ENCODE measurements around the gene TSSK2. TPM values are rescaled to one million over a fixed set of nuclear protein-coding genes. Genes with fewer than 3 reads are reported as not detected.

Gene TSSK2
- total RNA-seq, 2 donors from 2014 or later, result not detected

GRCh38 chr22:19180234-19180633 is 49.1 kb downstream of the TSSK2 start:
- no peaks in the 10 kb centered on the region for H3K27me3 ChIP-seq (ENCODE audit: control insufficient read depth, insufficient read depth, low read length, poor library complexity, severe bottlenecking)
- Mint-ChIP-seq H3K36me3 (ENCODE audit: low read depth) (peaks cover 8% of the 10 kb centered on the region), H3K4me1 (peaks cover 5% of the 10 kb centered on the region), H3K27ac (no peak overlapping the region), H3K4me3 (no peak overlapping the region), H3K9me3 (no peaks in the 10 kb centered on the region), H3K27me3 (ENCODE audit: insufficient read depth) (no peaks in the 10 kb centered on the region)
- no peaks in the 10 kb centered on the region for H3K36me3 ChIP-seq (ENCODE audit: control insufficient read depth, insufficient read depth, low read length)
- 92 to 100% methylated on average over 5 to 9 of the region's 9 CpGs for WGBS, 2 experiments (ENCODE audit: insufficient coverage in 1 of 2, insufficient read length in 1 of 2)
- H3K4me1 ChIP-seq (ENCODE audit: control insufficient read depth, insufficient read depth, low read length), result no peaks in the 10 kb centered on the region
- no peak overlapping the region for H3K27ac ChIP-seq (ENCODE audit: low read depth, low read length)
- H3K4me3 ChIP-seq (ENCODE audit: low read length), result no peak overlapping the region
- no peak overlapping the region for H3K9ac ChIP-seq (ENCODE audit: extremely low read depth, low read length, poor library complexity, severe bottlenecking)
- no peaks in the 10 kb centered on the region for H3K9me3 ChIP-seq (ENCODE audit: control insufficient read depth, low read length)
- no peak for DNase-seq
- no peak for TF ChIP-seq CTCF (conservative IDR thresholded peaks at IDR 0.05)

GRCh38 chr22:19180740-19181410 is 49.8 kb downstream of the TSSK2 start:
- no peak overlapping the region for H3K27ac Mint-ChIP-seq

DNA sequence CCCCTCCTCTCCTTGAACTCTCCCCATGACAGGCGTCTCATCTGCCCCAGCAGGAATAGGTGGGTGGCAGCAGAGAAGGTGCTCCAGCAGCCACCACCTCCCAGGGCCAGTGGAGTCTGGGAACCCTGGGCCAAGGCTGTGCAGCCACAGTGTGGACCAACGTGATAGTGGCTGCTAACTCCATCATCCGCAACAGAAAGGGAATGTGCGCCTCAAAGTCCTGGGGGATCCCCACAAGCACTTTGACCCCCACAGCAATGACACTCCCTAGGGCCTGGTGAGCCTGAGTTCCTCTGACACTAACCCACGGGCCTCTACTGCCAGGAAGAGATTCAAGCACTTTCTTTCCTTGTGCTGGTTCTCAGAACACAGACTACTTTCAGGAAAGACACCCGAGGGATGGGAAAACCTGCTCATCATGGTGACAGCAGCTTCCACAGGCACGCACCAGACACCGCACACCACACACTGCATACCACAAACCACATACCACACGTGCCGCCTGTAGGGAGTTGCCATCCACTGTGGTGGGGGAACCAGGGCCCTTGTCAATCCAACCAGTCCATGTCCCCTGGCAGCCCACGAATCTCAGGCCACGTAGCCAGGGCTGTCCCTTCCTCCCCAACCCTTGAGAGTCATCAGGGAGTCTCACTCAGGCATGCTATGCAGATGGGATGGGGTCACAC is 50.8 kb downstream of the TSSK2 start:
- H3K27me3 ChIP-seq (ENCODE audit: control insufficient read depth, insufficient read depth, low read length, poor library complexity, severe bottlenecking), result no peaks in the 10 kb centered on the region
- no peaks in the 10 kb centered on the region for H3K9me3 ChIP-seq (ENCODE audit: control insufficient read depth, low read length)
- no peak overlapping the region for H3K4me3 ChIP-seq (ENCODE audit: low read length)
- H3K27ac ChIP-seq (ENCODE audit: low read depth, low read length), result no peak overlapping the region
- H3K9ac ChIP-seq (ENCODE audit: extremely low read depth, low read length, poor library complexity, severe bottlenecking), result no peak overlapping the region
- TF ChIP-seq CTCF (conservative IDR thresholded peaks at IDR 0.05), result no peak
- Mint-ChIP-seq H3K27me3 (ENCODE audit: insufficient read depth) (no peaks in the 10 kb centered on the region), H3K9me3 (no peaks in the 10 kb centered on the region), H3K27ac (no peak overlapping the region), H3K4me3 (no peak overlapping the region), H3K36me3 (ENCODE audit: low read depth) (no peaks in the 10 kb centered on the region), H3K4me1 (no peaks in the 10 kb centered on the region)
- WGBS, 2 experiments (ENCODE audit: insufficient coverage in 1 of 2, insufficient read length in 1 of 2), result 89 to 90% methylated on average over 7 to 12 of the region's 12 CpGs
- no peaks in the 10 kb centered on the region for H3K4me1 ChIP-seq (ENCODE audit: control insufficient read depth, insufficient read depth, low read length)
- H3K36me3 ChIP-seq (ENCODE audit: control insufficient read depth, insufficient read depth, low read length), result no peaks in the 10 kb centered on the region
- DNase-seq, result no peak

More at GRCh38 chr22:19180740-19181410, 49.8 kb downstream of the TSSK2 start:
- Mint-ChIP-seq H3K27me3 (ENCODE audit: insufficient read depth) (no peaks in the 10 kb centered on the region), H3K36me3 (ENCODE audit: low read depth) (peaks cover 7% of the 10 kb centered on the region), H3K4me3 (no peak overlapping the region), H3K9me3 (no peaks in the 10 kb centered on the region), H3K4me1 (peaks cover 3% of the 10 kb centered on the region)
- Histone ChIP-seq H3K27ac (ENCODE audit: low read depth, low read length) (no peak overlapping the region), H3K4me1 (ENCODE audit: control insufficient read depth, insufficient read depth, low read length) (no peaks in the 10 kb centered on the region), H3K9ac (ENCODE audit: extremely low read depth, low read length, poor library complexity, severe bottlenecking) (no peak overlapping the region), H3K36me3 (ENCODE audit: control insufficient read depth, insufficient read depth, low read length) (no peaks in the 10 kb centered on the region), H3K27me3 (ENCODE audit: control insufficient read depth, insufficient read depth, low read length, poor library complexity, severe bottlenecking) (no peaks in the 10 kb centered on the region), H3K9me3 (ENCODE audit: control insufficient read depth, low read length) (no peaks in the 10 kb centered on the region), H3K4me3 (ENCODE audit: low read length) (no peak overlapping the region)
- TF ChIP-seq CTCF (conservative IDR thresholded peaks at IDR 0.05), result no peak
- DNase-seq, result no peak
- 93 to 94% methylated on average over 10 to 11 of the region's 11 CpGs for WGBS, 2 experiments (ENCODE audit: insufficient coverage in 1 of 2, insufficient read length in 1 of 2)

Other genes starting within 250 kb of the TSSK2 start
- 1 to 10 TPM; 2.9 to 4.3 TPM for gene DGCR6, start 225.0 kb upstream of the TSSK2 start, total RNA-seq
- 10 to 100 TPM; 65.1 to 67.5 TPM for gene PRODH, start 195.0 kb upstream of the TSSK2 start, total RNA-seq
- gene DGCR2, start 8.9 kb upstream of the TSSK2 start, total RNA-seq, result 10 to 100 TPM; 54.6 to 62.9 TPM
- 10 to 100 TPM; 14.5 to 14.8 TPM for gene ESS2, start 13.3 kb downstream of the TSSK2 start, total RNA-seq
- gene GSC2, start 19.0 kb downstream of the TSSK2 start, total RNA-seq, result not detected
- 100 to 1,000 TPM; 111 to 119 TPM for gene SLC25A1, start 47.4 kb downstream of the TSSK2 start, total RNA-seq
- 10 to 100 TPM; 11.8 to 14.4 TPM for gene CLTCL1, start 160.4 kb downstream of the TSSK2 start, total RNA-seq

Measured in endodermal cell (in vitro differentiated cells).